Pons (tissue), 1 donor: ENCODE results near the gene MRGPRG.
"Not testable (repeated sequence)": the region's sequence is repeated elsewhere in the genome, so short reads cannot be mapped to it uniquely, and the experiment has no call there.

Experiments used
- DNase-seq: peaks from one replicate; pipeline ENCODE4 v3.0.0-alpha.2; 2016; ENCODE audit warnings: low spot score

Gene MRGPRG

GRCh38 chr11:3218483-3219280 lies at the start of gene MRGPRG:
TSS of gene MRGPRG (minus strand) at chr11:3218813. CDS start at chr11:3218813, 0 bp downstream.
- DNase-seq, result no peak

- not testable (repeated sequence) for DNase-seq
Measured at GRCh38 chr11:3262548-3262947, 43.9 kb upstream of the MRGPRG start.

GRCh38 chr11:3261831-3262230 lies 43.2 kb upstream of the MRGPRG start:
- not testable (repeated sequence) for DNase-seq

GRCh38 chr11:3257509-3257908 lies 38.9 kb upstream of the MRGPRG start:
- DNase-seq, result not testable (repeated sequence)

- DNase-seq, result not testable (repeated sequence)
Measured at GRCh38 chr11:3255241-3255640, 36.6 kb upstream of the MRGPRG start.

- DNase-seq, result not testable (repeated sequence)
Measured at GRCh38 chr11:3254773-3255172, 36.2 kb upstream of the MRGPRG start.

- no peak for DNase-seq
Measured at GRCh38 chr11:3245071-3245470, 26.5 kb upstream of the MRGPRG start.

GRCh38 chr11:3243880-3244279 lies 25.3 kb upstream of the MRGPRG start:
- DNase-seq, result no peak

GRCh38 chr11:3237119-3237518 lies 18.5 kb upstream of the MRGPRG start:
- no peak for DNase-seq

GRCh38 chr11:3234846-3235245 lies 16.2 kb upstream of the MRGPRG start:
- no peak for DNase-seq

GRCh38 chr11:3232956-3233355 lies 14.3 kb upstream of the MRGPRG start:
- no peak for DNase-seq

GRCh38 chr11:3231851-3232744 lies 13.5 kb upstream of the MRGPRG start, which contains the start of gene MRGPRE:
TSS of gene MRGPRE (minus strand) at chr11:3232417. CDS start at chr11:3228799, 3,618 bp downstream.
- peak; percentile 23 for DNase-seq

- no peak for DNase-seq
Measured at GRCh38 chr11:3231550-3231850, 12.9 kb upstream of the MRGPRG start.

- DNase-seq, result no peak
Measured at GRCh38 chr11:3230636-3231549, 12.3 kb upstream of the MRGPRG start.

- DNase-seq, result no peak
Measured at GRCh38 chr11:3229673-3230630, 11.3 kb upstream of the MRGPRG start.

- DNase-seq, result no peak
Measured at GRCh38 chr11:3228445-3228829, 9.8 kb upstream of the MRGPRG start.

GRCh38 chr11:3227568-3228444 lies 9.2 kb upstream of the MRGPRG start:
- no peak for DNase-seq

- no peak for DNase-seq
Measured at GRCh38 chr11:3226846-3227567, 8.4 kb upstream of the MRGPRG start.
